Measurements from ENCODE around the gene RUVBL2. TPM values are rescaled to one million over a fixed set of nuclear protein-coding genes. Genes with fewer than 3 reads are reported as not detected.

RUVBL2 gene
- total RNA-seq, 1 experiment from 2014 or later = 165 TPM

DNA sequence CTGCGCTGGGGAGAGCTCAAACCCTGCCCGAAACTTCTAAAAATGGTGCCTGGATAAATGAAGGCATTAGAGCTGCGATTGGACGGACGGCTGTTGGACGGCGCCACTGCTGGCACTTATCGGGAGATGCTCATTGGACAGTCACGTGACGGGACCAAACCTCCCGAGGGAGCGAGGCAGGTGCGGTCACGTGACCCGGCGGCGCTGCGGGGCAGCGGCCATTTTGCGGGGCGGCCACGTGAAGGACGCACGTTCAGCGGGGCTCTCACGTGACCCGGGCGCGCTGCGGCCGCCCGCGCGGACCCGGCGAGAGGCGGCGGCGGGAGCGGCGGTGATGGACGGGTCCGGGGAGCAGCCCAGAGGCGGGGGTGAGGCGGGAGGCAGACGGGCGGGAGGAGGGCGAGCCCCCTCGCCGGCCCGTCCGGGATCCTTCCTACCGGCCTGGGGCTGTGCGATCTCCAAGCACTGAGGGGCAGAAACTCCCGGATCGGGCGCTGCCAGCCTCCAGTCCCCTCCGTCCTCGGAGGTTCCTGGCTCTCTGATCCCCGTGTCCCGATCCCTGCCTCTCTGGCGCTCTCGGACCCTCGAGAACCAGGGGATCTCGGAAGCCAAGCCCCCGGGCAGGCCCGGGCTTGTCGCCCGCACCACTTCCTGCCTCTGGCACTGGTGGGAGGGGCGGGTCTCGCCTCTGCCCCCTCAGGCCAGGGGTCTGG, 38.9 kb upstream of the RUVBL2 start, which contains the start of gene BAX:
BAX (plus strand) TSS at position 281 of the 713 bp plus-strand sequence; CDS start at position 335, 54 bp downstream.
- H3K36me3 ChIP-seq (ENCODE audit: control insufficient read depth, insufficient read depth, low read length) = peaks cover 2% of the 10 kb centered on the region; the same call in 1 of the 2 replicates
- peak; percentile 99 for DNase-seq
- H3K4me3 Mint-ChIP-seq (ENCODE audit: unreplicated experiment) = peak within 1 kb of the TSS; percentile 85
- intact Hi-C loops (cut with micrococcal nuclease; ENCODE audit: unreplicated experiment) = loop anchor here (1.0 to 2.0 kb wide), 2 partner anchors 21 to 54 kb away; partner anchors contain the start of genes DHDH and NUCB1
- H3K36me3 Mint-ChIP-seq (ENCODE audit: insufficient read depth, unreplicated experiment) = peaks cover 44% of the 10 kb centered on the region
- peak in 1 of 2 experiments; percentile 14 for TF ChIP-seq CTCF (IDR thresholded peaks at IDR 0.05; ENCODE audit: insufficient read depth in 1 of 2, low read depth in 1 of 2, low read length in 1 of 2, severe bottlenecking in 1 of 2, unreplicated experiment in 1 of 2)
- H3K27ac Mint-ChIP-seq (ENCODE audit: unreplicated experiment) = peak within 1 kb of the TSS; percentile 91
- ChIA-PET POLR2A (interaction anchor here (0.6 to 1.3 kb wide), 9 partner anchors 9 to 173 kb away, joined by 3 to 12 read pairs (median 4); partner anchors contain the start of genes NUCB1 and PPP1R15A), CTCF (interaction anchor here (0.7 to 1.5 kb wide), 6 partner anchors 16 to 622 kb away, joined by 3 to 10 read pairs (median 4); partner anchors contain the start of genes GYS1, LIN7B and RUVBL2)
- peaks cover 8% of the 10 kb centered on the region for H3K4me1 ChIP-seq
- H3K4me1 Mint-ChIP-seq (ENCODE audit: low read depth, unreplicated experiment) = peaks cover 6% of the 10 kb centered on the region
- H3K27me3 Mint-ChIP-seq (ENCODE audit: insufficient read depth, unreplicated experiment) = no peaks in the 10 kb centered on the region
- H3K9me3 Mint-ChIP-seq (ENCODE audit: unreplicated experiment) = no peaks in the 10 kb centered on the region
- no peaks in the 10 kb centered on the region for H3K27me3 ChIP-seq (replicated peaks; ENCODE audit: control insufficient read depth, insufficient read depth, low read length)
- H3K4me3 ChIP-seq (ENCODE audit: low read depth, low read length) = peak within 1 kb of the TSS; percentile 70
- H3K9me3 ChIP-seq = no peaks in the 10 kb centered on the region
- BruUV-seq (replicated peaks) = no TSS peak

- H3K36me3 ChIP-seq (ENCODE audit: control insufficient read depth, insufficient read depth, low read length) = peaks cover 2% of the 10 kb centered on the region; the same call in 1 of the 2 replicates
- H3K9me3 ChIP-seq = no peaks in the 10 kb centered on the region
- no peak for DNase-seq
- Mint-ChIP-seq H3K4me3 (ENCODE audit: unreplicated experiment) (peak overlapping the region; percentile 85), H3K36me3 (ENCODE audit: insufficient read depth, unreplicated experiment) (peaks cover 44% of the 10 kb centered on the region), H3K9me3 (ENCODE audit: unreplicated experiment) (no peaks in the 10 kb centered on the region), H3K4me1 (ENCODE audit: low read depth, unreplicated experiment) (peaks cover 6% of the 10 kb centered on the region), H3K27me3 (ENCODE audit: insufficient read depth, unreplicated experiment) (no peaks in the 10 kb centered on the region), H3K27ac (ENCODE audit: unreplicated experiment) (peak overlapping the region; percentile 91)
- intact Hi-C loops (cut with micrococcal nuclease; ENCODE audit: unreplicated experiment) = loop anchor here (2.0 kb wide), 1 partner anchor 55 kb away; the partner anchor contains the start of gene NUCB1
- ChIA-PET CTCF (no interaction called here), POLR2A (interaction anchor here (0.6 kb wide), 1 partner anchor 11 kb away, joined by 3 read pairs; no protein-coding TSS in a partner anchor)
- peak overlapping the region; percentile 70 for H3K4me3 ChIP-seq (ENCODE audit: low read depth, low read length)
- BruUV-seq (replicated peaks) = no TSS peak
- no peaks in the 10 kb centered on the region for H3K27me3 ChIP-seq (replicated peaks; ENCODE audit: control insufficient read depth, insufficient read depth, low read length)
- H3K4me1 ChIP-seq = peaks cover 11% of the 10 kb centered on the region
- no peak for TF ChIP-seq CTCF (IDR thresholded peaks at IDR 0.05; ENCODE audit: insufficient read depth in 1 of 2, low read depth in 1 of 2, low read length in 1 of 2, severe bottlenecking in 1 of 2, unreplicated experiment in 1 of 2)
Observed at GRCh38 chr19:48955308-48955958, 38.3 kb upstream of the RUVBL2 start.

GRCh38 chr19:48958006-48958405, 35.7 kb upstream of the RUVBL2 start:
- Histone ChIP-seq H3K27me3 (replicated peaks; ENCODE audit: control insufficient read depth, insufficient read depth, low read length) (no peaks in the 10 kb centered on the region), H3K4me3 (ENCODE audit: low read depth, low read length) (no peak overlapping the region), H3K9me3 (no peaks in the 10 kb centered on the region), H3K4me1 (peaks cover 28% of the 10 kb centered on the region), H3K36me3 (ENCODE audit: control insufficient read depth, insufficient read depth, low read length) (peaks cover 2% of the 10 kb centered on the region; the same call in 1 of the 2 replicates)
- no peak for TF ChIP-seq CTCF (IDR thresholded peaks at IDR 0.05; ENCODE audit: insufficient read depth in 1 of 2, low read depth in 1 of 2, low read length in 1 of 2, severe bottlenecking in 1 of 2, unreplicated experiment in 1 of 2)
- H3K36me3 Mint-ChIP-seq (ENCODE audit: insufficient read depth, unreplicated experiment) = peaks cover 68% of the 10 kb centered on the region
- H3K4me1 Mint-ChIP-seq (ENCODE audit: low read depth, unreplicated experiment) = peaks cover 28% of the 10 kb centered on the region
- no peaks in the 10 kb centered on the region for H3K27me3 Mint-ChIP-seq (ENCODE audit: insufficient read depth, unreplicated experiment)
- no TSS peak for BruUV-seq (replicated peaks)
- H3K27ac Mint-ChIP-seq (ENCODE audit: unreplicated experiment) = no peak overlapping the region
- POLR2A ChIA-PET = no interaction called here
- no peak for DNase-seq
- H3K9me3 Mint-ChIP-seq (ENCODE audit: unreplicated experiment) = no peaks in the 10 kb centered on the region
- H3K4me3 Mint-ChIP-seq (ENCODE audit: unreplicated experiment) = no peak overlapping the region
- CTCF ChIA-PET = interaction anchor here (0.7 kb wide), 1 partner anchor 35 kb away, joined by 3 read pairs; the partner anchor contains the start of gene RUVBL2
- intact Hi-C loops (cut with micrococcal nuclease; ENCODE audit: unreplicated experiment) = no loop called here

Data from Caco-2 (cell line).